SK-N-SH treated with all-trans-retinoic acid at 6 μM for 48 hours (cell line): ENCODE results near the gene LCE6A.

ENCODE experiments used
- ATAC-seq: fragments of 200-7000 bp; cut with Tn5 transposase; 3 replicates; pipeline ENCODE4 v1.9.1; 2020; ENCODE audit warnings: mild to moderate bottlenecking, moderate library complexity
- ARNTL ChIP-seq: fragments of 450-650 bp; formaldehyde crosslinking; IDR thresholded peaks from 2 replicates; pipeline ENCODE4 v1.5.0; 2020; ENCODE audit warnings: low read depth, mild to moderate bottlenecking, moderate library complexity, borderline replicate concordance
- BACH2 ChIP-seq: fragments of 250-450 bp; sonication (Bioruptor Pico); IDR thresholded peaks from 2 replicates; pipeline ENCODE4 v1.9.0; 2021; ENCODE audit warnings: mild to moderate bottlenecking, borderline replicate concordance
- CREB5 ChIP-seq: fragments of 250-450 bp; sonication (Bioruptor Pico); IDR thresholded peaks from 2 replicates; pipeline ENCODE4 v1.5.1; 2020; ENCODE audit warnings: low read depth, mild to moderate bottlenecking, moderate library complexity
- CSDC2 ChIP-seq: fragments of 250-450 bp; sonication (Bioruptor Pico); IDR thresholded peaks from 2 replicates; pipeline ENCODE4 v1.5.0; 2020; ENCODE audit warnings: mild to moderate bottlenecking, moderate library complexity
- CSRNP3 ChIP-seq: fragments of 250-450 bp; sonication (Bioruptor Pico); IDR thresholded peaks from 2 replicates; pipeline ENCODE4 v1.5.1; 2021; ENCODE audit warnings: mild to moderate bottlenecking, moderate library complexity
- GLIS3 ChIP-seq: fragments of 250-450 bp; sonication (Bioruptor Pico); IDR thresholded peaks from 2 replicates; pipeline ENCODE4 v1.5.0; 2020; ENCODE audit warnings: mild to moderate bottlenecking, moderate library complexity
- ISL1 ChIP-seq: fragments of 250-450 bp; sonication (Bioruptor Pico); IDR thresholded peaks from 2 replicates; pipeline ENCODE4 v2.1.2; 2022; ENCODE audit warnings: mild to moderate bottlenecking, moderate library complexity
- POU6F1 ChIP-seq: fragments of 250-450 bp; sonication (Bioruptor Pico); IDR thresholded peaks from 2 replicates; pipeline ENCODE4 v1.8.0; 2021; ENCODE audit warnings: low read depth, mild to moderate bottlenecking, moderate library complexity, borderline replicate concordance
- PPARA ChIP-seq: fragments of 250-450 bp; sonication (Bioruptor Pico); IDR thresholded peaks from 2 replicates; pipeline ENCODE4 v1.5.0; 2020; ENCODE audit warnings: mild to moderate bottlenecking, borderline replicate concordance
- RARB ChIP-seq: fragments of 250-450 bp; sonication (Bioruptor Pico); IDR thresholded peaks from 2 replicates; pipeline ENCODE4 v1.8.0; 2021; ENCODE audit warnings: mild to moderate bottlenecking, moderate library complexity
- SNAI2 ChIP-seq: fragments of 250-450 bp; sonication (Bioruptor Pico); IDR thresholded peaks from 2 replicates; pipeline ENCODE4 v1.5.0; 2020; ENCODE audit warnings: mild to moderate bottlenecking, moderate library complexity
- TCF4 ChIP-seq: fragments of 250-450 bp; sonication (Bioruptor Pico); IDR thresholded peaks from 2 replicates; pipeline ENCODE4 v1.8.0; 2021; ENCODE audit warnings: mild to moderate bottlenecking, moderate library complexity, borderline replicate concordance
- TOX ChIP-seq: fragments of 250-450 bp; sonication (Bioruptor Pico); IDR thresholded peaks from 2 replicates; pipeline ENCODE4 v1.8.0; 2021; ENCODE audit warnings: mild to moderate bottlenecking, moderate library complexity, borderline replicate concordance
- TSHZ2 ChIP-seq: fragments of 250-450 bp; sonication (Bioruptor Pico); IDR thresholded peaks from 2 replicates; pipeline ENCODE4 v1.5.0; 2020; ENCODE audit warnings: mild to moderate bottlenecking, moderate library complexity
- ZC3H10 ChIP-seq: fragments of 250-450 bp; sonication (Bioruptor Pico); IDR thresholded peaks from 2 replicates; pipeline ENCODE4 v1.5.1; 2021; ENCODE audit warnings: mild to moderate bottlenecking, moderate library complexity
- ZFP3 ChIP-seq: fragments of 250-450 bp; sonication (Bioruptor Pico); IDR thresholded peaks from 2 replicates; pipeline ENCODE4 v1.5.0; 2020; ENCODE audit warnings: mild to moderate bottlenecking, moderate library complexity
- ZFP30 ChIP-seq: fragments of 450-650 bp; formaldehyde crosslinking; IDR thresholded peaks from 2 replicates; pipeline ENCODE4 v1.5.0; 2022; ENCODE audit warnings: mild to moderate bottlenecking, moderate library complexity
- ZNF70 ChIP-seq: fragments of 450-650 bp; formaldehyde crosslinking; IDR thresholded peaks from 2 replicates; pipeline ENCODE4 v1.5.0; 2020; ENCODE audit warnings: mild to moderate bottlenecking, moderate library complexity
- ZNF8 ChIP-seq: fragments of 450-650 bp; formaldehyde crosslinking; IDR thresholded peaks from 2 replicates; pipeline ENCODE4 v1.5.0; 2020; ENCODE audit warnings: mild to moderate bottlenecking, moderate library complexity

Gene LCE6A

GRCh38 chr1:152864443-152864842 is 21.8 kb downstream of the LCE6A start:
- no peak for ATAC-seq
- TF ChIP-seq CSRNP3 (CRISPR knock-in tag) (no peak), BACH2 (CRISPR knock-in tag) (no peak), ZFP30 (CRISPR knock-in tag) (no peak), ZNF70 (CRISPR knock-in tag) (no peak), CSDC2 (no peak), ZNF8 (CRISPR knock-in tag) (no peak)

- ATAC-seq: no peak
- TF ChIP-seq ZC3H10 (CRISPR knock-in tag): no peak
- no peak for TF ChIP-seq ZFP30 (CRISPR knock-in tag)
Measured at GRCh38 chr1:152866321-152866720, 23.7 kb downstream of the LCE6A start.

- TF ChIP-seq ZNF70 (CRISPR knock-in tag): no peak
- ATAC-seq: peak; percentile 87
Measured at GRCh38 chr1:152869808-152870419, 27.3 kb downstream of the LCE6A start.

GRCh38 chr1:152870831-152871730 is 28.4 kb downstream of the LCE6A start:
- TF ChIP-seq TCF4 (no peak), RARB (CRISPR knock-in tag) (no peak), POU6F1 (CRISPR knock-in tag) (no peak), ARNTL (no peak), TSHZ2 (CRISPR knock-in tag) (no peak), PPARA (CRISPR knock-in tag) (no peak), GLIS3 (no peak), CREB5 (CRISPR knock-in tag) (no peak), ZFP3 (no peak), ZNF70 (CRISPR knock-in tag) (no peak), ISL1 (no peak), ZNF8 (CRISPR knock-in tag) (no peak), ZFP30 (CRISPR knock-in tag) (no peak), ZC3H10 (CRISPR knock-in tag) (no peak), TOX (no peak), CSRNP3 (CRISPR knock-in tag) (no peak), SNAI2 (CRISPR knock-in tag) (no peak)
- ATAC-seq: peak; percentile 87
